Transverse colon (tissue), 3 donors: ENCODE measurements around the gene MXD4.

Source experiments
- CTCF ChIP-seq, 5 experiments: fragments of 200-600 bp in 3 of 5; fragments of 450-650 bp in 2 of 5; sonication (generic) in 3 of 5; IDR thresholded peaks; 1 replicate in 2 of 5; 2 replicates in 3 of 5; pipeline ENCODE4 v1.5.1; 2016 to 2017; ENCODE audit warnings: antibody characterized with exemption in 5 of 5, inconsistent platforms in 3 of 5, mild to moderate bottlenecking in 2 of 5, moderate library complexity in 1 of 5
- EP300 ChIP-seq: sonication (generic); formaldehyde crosslinking; IDR thresholded peaks from one replicate; pipeline ENCODE4 v1.6.1; 2017; ENCODE audit warnings: antibody characterized with exemption, low read depth
- POLR2A ChIP-seq: fragments of 450-650 bp; IDR thresholded peaks from one replicate; pipeline ENCODE4 v1.6.1; 2016; ENCODE audit warnings: antibody characterized with exemption, mild to moderate bottlenecking, moderate library complexity

GRCh38 chr4:2303121-2303685 is 41.3 kb upstream of the MXD4 start:
- TF ChIP-seq CTCF (IDR thresholded peaks at IDR 0.05) (no peak), EP300 (no peak), POLR2A (no peak)
